Activated CD4-positive, alpha-beta T cell treated with anti-CD3 and anti-CD28 coated beads, Interleukin-2, Interleukin-6, amounts not matched to agents 100 ng/mL and 50 ng/mL, durations not matched to agents 16 hours and 8 hours (primary cell): Measurements from ENCODE around the gene ADAMTSL5.
"Not testable (repeated sequence)": the region's sequence is repeated elsewhere in the genome, so short reads cannot be mapped to it uniquely, and the experiment has no call there.

Experiments used
- DNase-seq: peaks from one replicate; pipeline ENCODE4 v3.0.0-alpha.2; 2020

ADAMTSL5 gene

DNA sequence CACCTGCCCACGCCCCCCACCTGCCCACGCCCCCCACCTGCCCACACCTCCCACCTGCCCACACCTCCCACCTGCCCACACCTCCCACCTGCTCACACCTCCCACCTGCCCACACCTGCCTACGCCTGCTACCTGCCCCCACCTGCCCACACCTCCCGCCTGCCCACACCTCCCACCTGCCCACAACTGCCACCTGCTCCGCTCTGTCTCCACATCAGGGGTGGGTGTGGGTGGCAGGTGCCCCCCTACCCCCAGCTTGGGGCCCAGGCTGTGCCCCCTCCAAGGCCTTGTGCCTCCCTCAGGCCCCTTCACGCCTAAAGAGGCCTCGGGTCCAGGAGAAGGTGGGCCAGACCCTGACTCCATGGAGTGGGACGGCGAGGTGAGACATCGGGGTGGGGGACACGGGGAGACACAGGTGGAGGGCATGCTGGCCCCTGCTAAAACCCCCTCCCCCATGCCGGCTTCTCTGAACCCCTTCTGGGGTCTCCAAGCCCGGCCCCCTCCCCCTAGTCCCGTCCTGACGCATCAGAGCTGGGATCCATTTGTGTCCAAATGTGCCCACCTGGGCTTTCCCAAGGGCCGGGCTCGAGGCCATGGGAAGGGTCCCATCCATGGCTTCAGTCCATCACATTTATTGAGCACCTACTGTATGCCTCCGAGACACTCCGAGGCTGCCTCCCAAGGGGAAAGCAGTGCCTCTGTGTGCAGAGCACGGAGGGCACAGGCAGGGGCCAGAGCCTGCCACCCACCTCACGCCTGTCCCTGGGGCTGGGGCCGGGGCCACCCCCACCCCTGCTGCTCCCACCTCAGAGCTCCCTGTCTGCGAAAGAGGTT lies 16.0 kb upstream of the ADAMTSL5 start:
- DNase-seq: no peak

GRCh38 chr19:1527650-1528309 lies 15.0 kb upstream of the ADAMTSL5 start:
- no peak for DNase-seq

- no peak for DNase-seq
These were observed 14.3 kb upstream of the ADAMTSL5 start for GRCh38 chr19:1526979-1527649.

DNA sequence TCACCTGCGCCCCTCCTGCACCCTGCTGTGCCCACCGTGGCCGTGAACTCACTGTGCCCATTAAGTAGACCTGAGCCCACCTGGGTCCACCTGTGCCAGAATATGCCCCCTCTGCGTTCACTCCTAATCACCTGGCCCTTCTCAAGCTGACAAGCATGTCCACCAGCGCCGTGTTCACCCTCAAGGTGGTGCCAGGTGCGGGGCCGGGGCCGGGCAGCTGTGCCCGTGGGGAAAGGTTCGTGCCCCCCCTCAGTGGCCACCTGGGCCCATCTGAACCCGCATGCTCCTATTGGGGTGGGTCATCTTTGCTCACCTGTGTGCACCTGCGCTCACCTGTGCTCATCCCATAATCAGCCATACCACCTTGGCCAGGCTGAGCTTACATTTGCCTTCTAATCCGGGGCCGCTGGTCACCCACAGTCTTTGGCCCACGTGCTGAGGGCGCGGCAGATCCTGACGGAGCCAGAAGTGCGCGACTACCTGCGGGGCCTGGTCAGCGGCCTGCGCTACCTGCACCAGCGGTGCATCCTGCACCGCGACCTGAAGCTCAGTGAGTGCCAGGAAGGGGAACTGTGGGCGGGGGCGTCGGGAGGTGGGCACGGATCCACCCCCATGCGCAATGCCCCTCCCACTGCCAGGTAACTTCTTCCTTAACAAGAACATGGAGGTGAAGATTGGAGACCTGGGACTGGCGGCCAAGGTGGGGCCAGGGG lies 13.4 kb upstream of the ADAMTSL5 start:
- DNase-seq: no peak

DNA sequence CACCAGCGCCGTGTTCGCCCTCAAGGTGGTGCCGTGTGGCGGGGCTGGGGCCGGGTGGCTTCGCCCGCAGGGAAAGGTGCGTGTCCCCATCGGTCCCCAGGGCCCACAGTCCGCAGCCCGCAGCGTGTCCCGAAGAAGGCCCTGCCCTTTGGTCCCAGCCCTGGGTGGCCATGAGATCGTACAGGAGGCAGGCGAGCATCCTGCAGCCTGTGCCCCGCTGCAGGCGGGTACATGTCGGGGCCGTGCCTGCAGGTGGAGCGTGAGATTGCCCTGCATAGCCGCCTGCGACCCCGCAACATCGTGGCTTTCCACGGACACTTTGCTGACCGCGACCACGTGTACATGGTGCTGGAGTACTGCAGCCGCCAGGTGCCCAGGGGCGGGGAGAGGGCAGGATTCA lies 12.5 kb upstream of the ADAMTSL5 start:
- no peak for DNase-seq

GRCh38 chr19:1524972-1525325 lies 12.1 kb upstream of the ADAMTSL5 start:
- DNase-seq: no peak

- no peak for DNase-seq
These were observed 11.6 kb upstream of the ADAMTSL5 start for GRCh38 chr19:1524287-1524971.

DNA sequence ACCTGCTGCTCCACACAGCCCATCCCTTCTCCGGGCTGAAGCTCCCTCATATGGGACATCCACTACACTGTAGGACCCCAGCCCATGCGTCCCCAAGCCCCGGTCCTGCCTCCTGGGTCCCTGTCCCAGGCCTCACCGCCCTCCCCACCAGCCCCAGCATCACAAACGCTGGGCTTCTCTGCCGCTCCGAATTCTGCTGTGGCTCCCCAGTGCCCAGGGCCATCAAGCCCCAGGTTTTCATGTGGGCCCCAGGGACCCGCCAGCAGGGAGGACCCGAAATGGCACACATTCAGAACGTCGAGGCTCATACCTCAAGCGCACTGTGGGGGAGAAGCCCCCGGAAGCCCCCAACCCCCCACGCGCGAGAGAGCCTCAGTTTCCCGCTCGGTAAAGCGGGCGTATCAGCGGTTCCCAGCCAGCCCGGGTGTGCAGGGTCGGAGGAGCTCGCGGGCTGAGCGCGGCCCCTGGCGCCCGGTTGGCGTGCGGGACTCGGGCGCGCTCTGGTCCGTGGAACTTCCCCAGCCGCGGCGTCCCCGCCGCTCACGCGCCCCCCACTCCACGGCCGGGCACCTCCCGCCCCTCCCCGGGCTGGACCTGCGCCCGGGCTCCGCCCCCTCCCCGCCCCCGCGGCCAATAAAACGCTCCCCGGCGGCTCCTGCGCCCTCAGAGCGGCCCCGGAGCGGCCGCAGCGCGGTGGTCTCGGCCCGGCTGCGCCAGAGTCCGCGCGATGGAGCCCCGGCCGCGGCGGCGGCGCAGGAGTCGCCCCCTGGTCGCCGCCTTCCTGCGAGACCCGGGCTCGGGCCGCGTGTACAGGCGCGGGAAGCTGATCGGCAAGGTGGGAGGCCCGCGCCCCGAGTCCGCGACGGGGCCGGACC lies 10.8 kb upstream of the ADAMTSL5 start, which contains the start of gene PLK5:
PLK5 (plus strand) TSS at position 666 of the 875 bp plus-strand sequence. CDS start 2,920 bp downstream, outside the sequence.
- DNase-seq: no peak

DNA sequence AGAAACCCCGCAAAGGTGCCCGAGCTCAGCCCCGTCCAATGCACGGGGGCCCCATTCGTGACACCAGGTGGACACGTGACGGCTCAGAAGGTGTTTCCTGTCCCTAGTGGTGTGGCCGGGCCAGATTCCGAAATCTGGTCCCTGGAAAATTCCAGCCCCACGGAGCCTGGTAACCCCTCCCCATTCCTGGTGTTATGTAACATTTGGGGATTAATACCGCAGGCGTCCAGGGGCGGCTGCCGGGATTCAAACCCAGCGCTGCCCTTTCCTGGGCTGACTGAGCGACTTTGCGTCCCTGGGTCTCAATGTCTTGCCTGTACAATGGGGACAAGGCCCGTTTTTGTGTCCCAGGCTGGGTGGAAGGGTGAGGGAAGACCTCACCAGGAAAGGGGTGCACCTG lies 10.0 kb upstream of the ADAMTSL5 start:
- no peak for DNase-seq

DNA sequence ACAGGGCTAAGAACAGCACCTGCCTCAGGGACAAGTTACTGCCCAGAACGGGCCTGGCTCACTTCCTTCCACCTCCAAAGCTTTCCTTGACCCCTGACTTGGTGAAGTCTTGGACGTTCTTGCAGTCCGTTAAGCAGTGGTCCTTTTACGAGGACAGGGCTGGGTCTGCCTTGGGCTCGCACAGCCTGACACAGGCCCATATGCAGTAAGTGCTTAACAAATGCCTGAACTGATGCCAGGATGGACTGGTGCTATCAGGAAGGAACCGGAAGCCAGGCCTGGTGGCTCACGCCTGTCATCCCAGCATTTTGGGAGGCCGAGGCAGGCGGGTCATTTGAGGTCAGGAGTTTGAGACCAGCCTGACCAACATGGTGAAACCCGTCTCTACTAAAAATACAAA lies 9.2 kb upstream of the ADAMTSL5 start:
- DNase-seq: no peak

DNA sequence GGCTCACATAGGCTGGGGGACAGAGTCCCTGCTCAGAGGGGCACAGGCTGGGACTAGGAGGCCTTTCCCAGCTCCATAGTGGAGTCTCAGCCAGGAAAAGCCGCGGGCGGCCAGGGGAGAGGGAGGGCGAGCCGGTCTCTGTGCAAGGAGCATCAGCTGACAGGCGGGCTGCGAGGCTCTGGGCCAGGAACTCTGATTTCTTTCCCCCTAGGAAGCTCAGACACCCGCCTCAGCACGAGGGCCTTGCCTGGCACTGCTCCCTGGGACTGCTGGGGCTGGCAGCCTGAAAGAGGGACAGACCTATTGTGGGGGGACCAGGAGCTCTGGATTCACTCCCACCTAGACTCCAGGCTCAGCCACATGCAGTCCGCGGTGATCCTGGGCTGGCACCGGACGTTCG lies 8.8 kb upstream of the ADAMTSL5 start:
- no peak for DNase-seq

GRCh38 chr19:1520203-1520780 lies 7.5 kb upstream of the ADAMTSL5 start:
- DNase-seq: no peak

GRCh38 chr19:1519802-1520201 lies 7.0 kb upstream of the ADAMTSL5 start:
- not testable (repeated sequence) for DNase-seq

DNA sequence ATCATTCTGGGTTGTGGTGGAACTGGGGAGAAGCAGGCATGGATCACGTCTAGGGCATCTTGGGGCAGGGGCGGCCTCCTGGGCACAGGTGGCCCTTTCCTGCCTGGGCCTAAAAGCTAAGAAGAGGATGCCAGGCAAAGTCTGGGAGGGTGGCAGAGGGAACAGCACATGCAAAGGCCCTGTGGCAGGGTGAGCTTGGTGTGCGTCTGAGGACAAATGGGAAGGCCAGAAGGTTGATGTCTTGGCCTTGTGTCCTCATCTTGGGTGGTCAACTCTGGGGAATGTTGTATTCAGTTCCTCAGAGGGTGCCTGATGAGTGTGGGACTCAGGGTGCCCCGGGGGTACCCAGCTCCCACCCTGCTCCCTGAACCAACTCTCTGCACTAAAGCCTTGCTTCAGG lies 5.7 kb upstream of the ADAMTSL5 start:
- DNase-seq: no peak

DNA sequence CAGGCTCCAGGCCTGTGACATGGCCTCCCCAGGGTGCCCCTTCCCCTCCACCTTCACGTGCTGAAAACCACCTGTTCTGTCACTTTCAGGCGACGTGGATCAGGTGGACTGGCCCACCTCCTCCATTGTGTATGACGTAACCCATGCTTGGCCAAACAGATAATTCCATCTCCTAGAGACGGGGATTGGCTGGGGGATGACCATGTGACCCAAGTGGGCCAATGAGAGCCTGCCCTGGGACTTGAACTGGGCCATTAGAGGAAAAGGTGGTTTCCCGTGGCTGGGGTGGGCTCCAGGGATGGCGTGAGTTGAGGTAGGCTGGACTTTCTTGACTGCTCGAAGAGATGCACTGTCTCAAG lies 3.6 kb upstream of the ADAMTSL5 start:
- no peak for DNase-seq

DNA sequence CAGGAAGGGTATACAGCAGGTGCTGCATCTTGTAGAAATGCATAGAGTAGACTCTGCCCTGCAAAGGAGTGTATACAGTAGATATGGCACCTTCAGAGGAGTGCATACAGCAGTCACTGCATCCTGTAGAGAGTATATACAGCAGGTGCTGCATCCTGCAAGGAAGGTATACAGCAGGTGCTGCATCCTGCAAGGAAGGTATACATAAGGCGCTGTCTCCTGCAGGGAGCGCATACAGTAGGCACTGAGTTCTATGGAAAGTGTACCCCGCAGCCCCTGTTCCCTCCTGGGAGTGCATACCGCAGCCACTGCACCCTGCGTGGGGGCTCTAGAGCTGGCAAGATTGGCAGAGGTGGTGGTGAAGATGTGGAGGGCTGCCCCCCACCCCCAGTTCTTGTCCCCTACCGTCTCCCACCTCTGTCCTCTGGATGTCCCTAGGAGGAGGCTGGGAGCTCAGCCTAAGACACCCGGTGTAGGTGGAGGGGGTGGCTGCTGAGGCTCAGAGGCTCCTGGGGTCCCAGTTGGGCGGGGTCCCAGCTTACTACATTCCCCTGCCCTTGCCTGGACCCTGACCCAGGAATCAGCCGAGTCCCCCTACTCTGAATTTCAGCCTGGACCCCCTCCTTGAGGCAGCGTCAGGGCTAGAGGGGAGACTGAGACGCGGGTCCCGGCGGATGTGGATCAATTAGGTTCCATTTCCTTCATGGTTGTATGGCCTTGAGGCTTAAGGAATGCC lies 2.3 kb upstream of the ADAMTSL5 start:
- DNase-seq: no peak

DNA sequence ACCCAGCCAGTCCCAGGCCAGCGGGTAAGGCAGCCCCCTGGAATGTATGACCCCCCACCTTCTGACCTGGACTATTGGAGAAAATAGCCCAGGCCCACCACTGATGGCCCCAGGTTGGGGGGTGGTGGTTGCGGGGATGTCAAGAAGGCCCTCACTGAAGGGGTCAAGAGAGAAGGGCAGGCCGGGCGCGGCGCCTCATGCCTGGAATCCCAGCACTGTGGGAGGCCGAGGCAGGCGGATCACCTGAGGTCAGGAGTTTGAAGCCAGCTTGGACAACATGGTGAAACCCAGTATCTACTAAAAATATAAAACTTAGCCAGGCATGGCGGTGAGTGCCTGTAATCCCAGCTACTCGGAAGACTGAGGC lies 1.5 kb upstream of the ADAMTSL5 start:
- DNase-seq: no peak

GRCh38 chr19:1513499-1514294 lies 878 bp upstream of the ADAMTSL5 start:
- DNase-seq: peak; percentile 87
